ENCODE results near the gene CASP1.
"Not testable (repeated sequence)": the region's sequence is repeated elsewhere in the genome, so short reads cannot be mapped to it uniquely, and the experiment has no call there.

Gene CASP1

GRCh38 chr11:105071089-105071732 lies 36.3 kb upstream of the CASP1 start:
- no peak overlapping the region for H3K4me3 ChIP-seq (ENCODE audit: control insufficient read depth, low read depth, low read length)
- TF ChIP-seq CTCF (IDR thresholded peaks at IDR 0.05; ENCODE audit: control insufficient read depth, insufficient read depth, low read depth, low read length, missing control alignments) = no peak
- no peak for DNase-seq (ENCODE audit: low read depth)

GRCh38 chr11:105070306-105070705 lies 35.4 kb upstream of the CASP1 start:
- DNase-seq (ENCODE audit: low read depth) = no peak
- TF ChIP-seq CTCF (IDR thresholded peaks at IDR 0.05; ENCODE audit: control insufficient read depth, insufficient read depth, low read depth, low read length, missing control alignments) = no peak
- no peak overlapping the region for H3K4me3 ChIP-seq (ENCODE audit: control insufficient read depth, low read depth, low read length)

GRCh38 chr11:105069749-105070148 lies 34.8 kb upstream of the CASP1 start:
- H3K4me3 ChIP-seq (ENCODE audit: control insufficient read depth, low read depth, low read length); DNase-seq (ENCODE audit: low read depth): not testable (repeated sequence)

GRCh38 chr11:105063245-105063941 lies 28.4 kb upstream of the CASP1 start:
- not testable (repeated sequence) for H3K4me3 ChIP-seq (ENCODE audit: control insufficient read depth, low read depth, low read length)

GRCh38 chr11:105057432-105057831 lies 22.5 kb upstream of the CASP1 start:
- no peak for TF ChIP-seq CTCF (IDR thresholded peaks at IDR 0.05; ENCODE audit: control insufficient read depth, insufficient read depth, low read depth, low read length, missing control alignments)
- no peak for DNase-seq (ENCODE audit: low read depth)
- H3K4me3 ChIP-seq (ENCODE audit: control insufficient read depth, low read depth, low read length) = no peak overlapping the region

More at GRCh38 chr11:105063245-105063941, 28.4 kb upstream of the CASP1 start:
- not testable (repeated sequence) for DNase-seq (ENCODE audit: low read depth)

GRCh38 chr11:105056446-105056845 lies 21.5 kb upstream of the CASP1 start:
- TF ChIP-seq CTCF (IDR thresholded peaks at IDR 0.05; ENCODE audit: control insufficient read depth, insufficient read depth, low read depth, low read length, missing control alignments) = no peak
- no peak overlapping the region for H3K4me3 ChIP-seq (ENCODE audit: control insufficient read depth, low read depth, low read length)
- DNase-seq (ENCODE audit: low read depth) = no peak

- no peak for TF ChIP-seq CTCF (IDR thresholded peaks at IDR 0.05; ENCODE audit: control insufficient read depth, insufficient read depth, low read depth, low read length, missing control alignments)
- no peak for DNase-seq (ENCODE audit: low read depth)
- no peak overlapping the region for H3K4me3 ChIP-seq (ENCODE audit: control insufficient read depth, low read depth, low read length)
Observed at GRCh38 chr11:105054723-105055493, 20.0 kb upstream of the CASP1 start.

All from AG09309 (cell line).